ENCODE data around the gene GFRA1. TPM values are rescaled to one million over a fixed set of nuclear protein-coding genes. Genes with fewer than 3 reads are reported as not detected.

The GFRA1 gene
- total RNA-seq, 4 donors from 2014 or later = 57.9 to 104 (median 61.6) TPM

GRCh38 chr10:116254422-116255155, 18.4 kb downstream of the GFRA1 start:
- Histone ChIP-seq H3K4me3 (no peak overlapping the region), H3K36me3 (no peaks in the 10 kb centered on the region), H3K27me3 (no peaks in the 10 kb centered on the region), H3K27ac (peak overlapping the region in 2 of 4 donors; percentile 43 to 70), H3K9me3 (no peaks in the 10 kb centered on the region), H3K4me1 (peaks cover 0 to 35% (median 18%) of the 10 kb centered on the region in 4 donors)
- no peak for TF ChIP-seq POLR2A (IDR thresholded peaks at IDR 0.05)
- no peak for TF ChIP-seq EP300 (IDR thresholded peaks at IDR 0.05)
- no peak for TF ChIP-seq CTCF (IDR thresholded peaks at IDR 0.05)
- DNase-seq (ENCODE audit: low spot score in 2 of 2) = no peak
- 44 to 45% methylated on average over 7 of the region's 7 CpGs for WGBS, 2 donors

GRCh38 chr10:116253716-116254115, 19.3 kb downstream of the GFRA1 start:
- no peak for TF ChIP-seq CTCF (IDR thresholded peaks at IDR 0.05)
- TF ChIP-seq POLR2A (IDR thresholded peaks at IDR 0.05) = no peak
- TF ChIP-seq EP300 (IDR thresholded peaks at IDR 0.05) = no peak
- Histone ChIP-seq H3K9me3 (no peaks in the 10 kb centered on the region), H3K4me3 (no peak overlapping the region), H3K27ac (no peak overlapping the region), H3K36me3 (no peaks in the 10 kb centered on the region), H3K27me3 (no peaks in the 10 kb centered on the region), H3K4me1 (peaks cover 0 to 35% (median 18%) of the 10 kb centered on the region in 4 donors)
- WGBS, 2 donors = 77 to 79% methylated on average over 4 of the region's 4 CpGs
- DNase-seq (ENCODE audit: low spot score in 2 of 2) = no peak

- Histone ChIP-seq H3K27ac (no peak overlapping the region), H3K4me1 (peaks cover 0 to 31% (median 18%) of the 10 kb centered on the region in 4 donors), H3K4me3 (no peak overlapping the region), H3K27me3 (no peaks in the 10 kb centered on the region), H3K9me3 (no peaks in the 10 kb centered on the region), H3K36me3 (no peaks in the 10 kb centered on the region)
- TF ChIP-seq POLR2A (IDR thresholded peaks at IDR 0.05) (no peak), CTCF (IDR thresholded peaks at IDR 0.05) (no peak), EP300 (IDR thresholded peaks at IDR 0.05) (no peak)
- 64 to 68% methylated on average over 12 of the region's 12 CpGs for WGBS, 2 donors
- DNase-seq (ENCODE audit: low spot score in 2 of 2) = no peak
Measured at GRCh38 chr10:116251602-116252395, 21.2 kb downstream of the GFRA1 start.

GRCh38 chr10:116247691-116248090, 25.3 kb downstream of the GFRA1 start:
- H3K4me1 ChIP-seq = no peaks in the 10 kb centered on the region
- no peak overlapping the region for H3K27ac ChIP-seq
- H3K36me3 ChIP-seq = no peaks in the 10 kb centered on the region
- no peaks in the 10 kb centered on the region for H3K9me3 ChIP-seq
- no peak overlapping the region for H3K4me3 ChIP-seq
- DNase-seq (ENCODE audit: low spot score in 2 of 2) = no peak
- no peak for TF ChIP-seq EP300 (IDR thresholded peaks at IDR 0.05)
- H3K27me3 ChIP-seq = no peaks in the 10 kb centered on the region

- no peak for DNase-seq (ENCODE audit: low spot score in 2 of 2)
- no peak overlapping the region for H3K4me3 ChIP-seq
- no peak for TF ChIP-seq POLR2A (IDR thresholded peaks at IDR 0.05)
- TF ChIP-seq EP300 (IDR thresholded peaks at IDR 0.05) = no peak
- TF ChIP-seq CTCF (IDR thresholded peaks at IDR 0.05) = no peak
- H3K4me1 ChIP-seq = no peaks in the 10 kb centered on the region
- H3K27me3 ChIP-seq = no peaks in the 10 kb centered on the region
- 81 to 82% methylated on average over 9 of the region's 9 CpGs for WGBS, 2 donors
- no peaks in the 10 kb centered on the region for H3K9me3 ChIP-seq
- H3K27ac ChIP-seq = no peak overlapping the region
- H3K36me3 ChIP-seq = no peaks in the 10 kb centered on the region
Measured at GRCh38 chr10:116246263-116246662, 26.7 kb downstream of the GFRA1 start.
